OCI-LY1 (cell line): ENCODE measurements around the gene PSTPIP1.

ENCODE experiments used
- EZH2 ChIP-seq: fragments of 200-600 bp; sonication (generic), shearing (Covaris generic); IDR thresholded peaks from 2 replicates; pipeline ENCODE4 v1.8.0; 2017; ENCODE audit warnings: borderline replicate concordance, mixed run types, mild to moderate bottlenecking, antibody characterized with exemption, low read length, moderate library complexity, mixed read lengths
- TF ChIP-seq, protein P1 (sequence below): fragments of 200-600 bp; sonication (generic), shearing (Covaris generic); IDR thresholded peaks from 2 replicates; pipeline ENCODE4 v1.5.1; 2017; ENCODE audit warnings: mild to moderate bottlenecking, antibody characterized with exemption, low read length, moderate library complexity, mixed read lengths

DNA sequence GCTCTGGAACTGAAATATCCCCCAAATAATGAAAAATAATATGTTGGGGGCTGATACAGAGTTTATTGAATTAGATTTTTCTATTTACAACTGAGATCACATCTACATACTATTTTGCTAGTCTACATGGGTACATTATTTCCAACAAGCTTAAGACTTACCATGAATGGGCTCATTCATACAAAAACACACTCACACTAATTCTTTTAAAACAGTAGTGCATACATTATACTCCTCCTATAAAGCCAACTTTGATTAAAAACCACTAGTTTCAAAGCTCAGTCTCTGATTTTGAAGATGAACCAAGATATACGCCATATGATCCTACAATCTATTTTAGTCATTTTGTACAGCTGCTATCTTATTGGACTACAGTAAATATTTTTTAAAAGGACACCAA is 51.1 kb downstream of the PSTPIP1 start:
- TF ChIP-seq, protein P1, sequence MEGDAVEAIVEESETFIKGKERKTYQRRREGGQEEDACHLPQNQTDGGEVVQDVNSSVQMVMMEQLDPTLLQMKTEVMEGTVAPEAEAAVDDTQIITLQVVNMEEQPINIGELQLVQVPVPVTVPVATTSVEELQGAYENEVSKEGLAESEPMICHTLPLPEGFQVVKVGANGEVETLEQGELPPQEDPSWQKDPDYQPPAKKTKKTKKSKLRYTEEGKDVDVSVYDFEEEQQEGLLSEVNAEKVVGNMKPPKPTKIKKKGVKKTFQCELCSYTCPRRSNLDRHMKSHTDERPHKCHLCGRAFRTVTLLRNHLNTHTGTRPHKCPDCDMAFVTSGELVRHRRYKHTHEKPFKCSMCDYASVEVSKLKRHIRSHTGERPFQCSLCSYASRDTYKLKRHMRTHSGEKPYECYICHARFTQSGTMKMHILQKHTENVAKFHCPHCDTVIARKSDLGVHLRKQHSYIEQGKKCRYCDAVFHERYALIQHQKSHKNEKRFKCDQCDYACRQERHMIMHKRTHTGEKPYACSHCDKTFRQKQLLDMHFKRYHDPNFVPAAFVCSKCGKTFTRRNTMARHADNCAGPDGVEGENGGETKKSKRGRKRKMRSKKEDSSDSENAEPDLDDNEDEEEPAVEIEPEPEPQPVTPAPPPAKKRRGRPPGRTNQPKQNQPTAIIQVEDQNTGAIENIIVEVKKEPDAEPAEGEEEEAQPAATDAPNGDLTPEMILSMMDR = no peak
- no peak for TF ChIP-seq EZH2
